ENCODE results near the gene LMCD1.

The LMCD1 gene

GRCh38 chr3:8484409-8485140, 17.0 kb upstream of the LMCD1 start:
- DNase-seq (ENCODE audit: low read depth in 2 of 2), result no peak

GRCh38 chr3:8485141-8485870, 16.3 kb upstream of the LMCD1 start:
- DNase-seq (ENCODE audit: low read depth in 2 of 2), result no peak

GRCh38 chr3:8485943-8486342, 15.7 kb upstream of the LMCD1 start:
- no peak for DNase-seq (ENCODE audit: low read depth in 2 of 2)

- no peak for DNase-seq (ENCODE audit: low read depth in 2 of 2)
Measured at GRCh38 chr3:8486434-8486833, 15.2 kb upstream of the LMCD1 start.

GRCh38 chr3:8486936-8487335, 14.7 kb upstream of the LMCD1 start:
- no peak for DNase-seq (ENCODE audit: low read depth in 2 of 2)

- no peak for DNase-seq (ENCODE audit: low read depth in 2 of 2)
Measured at GRCh38 chr3:8488411-8488810, 13.2 kb upstream of the LMCD1 start.

GRCh38 chr3:8488877-8489276, 12.7 kb upstream of the LMCD1 start:
- no peak for DNase-seq (ENCODE audit: low read depth in 2 of 2)

- no peak for DNase-seq (ENCODE audit: low read depth in 2 of 2)
Measured at GRCh38 chr3:8489278-8489792, 12.3 kb upstream of the LMCD1 start.

GRCh38 chr3:8490079-8490552, 11.5 kb upstream of the LMCD1 start:
- no peak for DNase-seq (ENCODE audit: low read depth in 2 of 2)

GRCh38 chr3:8491271-8492144, 10.1 kb upstream of the LMCD1 start:
- no peak for DNase-seq (ENCODE audit: low read depth in 2 of 2)

- no peak for DNase-seq (ENCODE audit: low read depth in 2 of 2)
Measured at GRCh38 chr3:8492744-8493511, 8.7 kb upstream of the LMCD1 start.

- DNase-seq (ENCODE audit: low read depth in 2 of 2), result no peak
Measured at GRCh38 chr3:8493744-8494143, 7.9 kb upstream of the LMCD1 start.

- no peak for DNase-seq (ENCODE audit: low read depth in 2 of 2)
Measured at GRCh38 chr3:8494327-8494726, 7.3 kb upstream of the LMCD1 start.

GRCh38 chr3:8497582-8497981, 4.0 kb upstream of the LMCD1 start:
- DNase-seq (ENCODE audit: low read depth in 2 of 2), result no peak

- no peak for DNase-seq (ENCODE audit: low read depth in 2 of 2)
Measured at GRCh38 chr3:8499181-8499611, 2.4 kb upstream of the LMCD1 start.

- DNase-seq (ENCODE audit: low read depth in 2 of 2), result no peak
Measured at GRCh38 chr3:8500319-8500988, 1.2 kb upstream of the LMCD1 start.

- no peak for DNase-seq (ENCODE audit: low read depth in 2 of 2)
Measured at GRCh38 chr3:8500989-8501370, 643 bp upstream of the LMCD1 start.

GRCh38 chr3:8503461-8503860, 1.8 kb downstream of the LMCD1 start:
- DNase-seq (ENCODE audit: low read depth in 2 of 2), result no peak

GRCh38 chr3:8503871-8504610, 2.4 kb downstream of the LMCD1 start:
- DNase-seq (ENCODE audit: low read depth in 2 of 2), result no peak

- DNase-seq (ENCODE audit: low read depth in 2 of 2), result no peak
Measured at GRCh38 chr3:8504611-8504973, 3.0 kb downstream of the LMCD1 start.

All from activated CD4-positive, alpha-beta T cell treated with anti-CD3 and anti-CD28 coated beads for 24 hours (primary cell).